ENCODE results near the gene SOX3. TPM values are rescaled to one million over a fixed set of nuclear protein-coding genes. Genes with fewer than 3 reads are reported as not detected.

Gene SOX3
- total and polyA plus RNA-seq, 9 of the 15 experiments (the other 6 are each of a cell fraction or from before 2014, with no cell fraction given): not detected

DNA sequence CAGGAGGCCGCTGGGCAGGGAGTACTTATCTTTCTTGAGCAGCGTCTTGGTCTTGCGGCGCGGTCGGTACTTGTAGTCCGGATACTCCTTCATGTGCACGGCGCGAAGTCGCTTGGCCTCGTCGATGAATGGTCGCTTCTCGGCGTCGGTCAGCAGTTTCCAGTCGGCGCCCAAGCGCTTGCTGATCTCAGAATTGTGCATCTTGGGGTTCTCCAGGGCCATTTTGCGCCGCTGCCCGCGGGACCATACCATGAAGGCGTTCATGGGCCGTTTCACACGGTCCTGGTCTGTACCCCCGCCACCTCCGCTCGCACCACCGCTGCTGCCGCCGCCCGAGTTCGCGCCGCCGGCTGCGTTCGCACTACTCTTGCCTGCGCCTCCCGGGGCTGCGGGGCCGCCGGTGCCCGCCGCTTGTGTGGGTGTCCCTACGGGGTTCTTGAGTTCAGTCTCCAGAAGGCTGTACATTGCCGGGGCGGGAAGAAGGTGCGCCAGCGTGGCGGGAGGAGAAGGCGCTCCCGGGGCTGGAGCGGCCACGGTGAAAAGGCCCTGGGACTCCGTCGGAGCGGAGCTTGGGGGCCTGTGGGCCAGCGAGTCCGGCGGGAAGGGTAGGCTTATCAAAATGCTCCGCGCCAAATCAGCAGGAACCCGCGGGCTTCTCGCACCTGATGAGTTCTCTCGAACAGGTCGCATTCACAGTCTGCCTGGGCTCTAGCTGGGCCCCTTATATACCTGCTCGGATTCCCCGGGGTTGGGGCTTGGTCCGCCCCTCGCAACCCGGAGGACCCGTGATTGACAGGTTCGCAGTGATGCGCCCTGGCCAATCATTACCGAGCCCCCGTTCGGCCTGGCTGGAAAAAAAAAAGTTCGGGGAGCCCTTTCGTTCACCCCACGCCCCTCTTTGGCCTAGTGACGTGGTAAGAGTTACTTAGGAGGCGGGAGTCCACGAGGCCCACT is at the start of gene SOX3 (continued):
- TF ChIP-seq, protein P1, sequence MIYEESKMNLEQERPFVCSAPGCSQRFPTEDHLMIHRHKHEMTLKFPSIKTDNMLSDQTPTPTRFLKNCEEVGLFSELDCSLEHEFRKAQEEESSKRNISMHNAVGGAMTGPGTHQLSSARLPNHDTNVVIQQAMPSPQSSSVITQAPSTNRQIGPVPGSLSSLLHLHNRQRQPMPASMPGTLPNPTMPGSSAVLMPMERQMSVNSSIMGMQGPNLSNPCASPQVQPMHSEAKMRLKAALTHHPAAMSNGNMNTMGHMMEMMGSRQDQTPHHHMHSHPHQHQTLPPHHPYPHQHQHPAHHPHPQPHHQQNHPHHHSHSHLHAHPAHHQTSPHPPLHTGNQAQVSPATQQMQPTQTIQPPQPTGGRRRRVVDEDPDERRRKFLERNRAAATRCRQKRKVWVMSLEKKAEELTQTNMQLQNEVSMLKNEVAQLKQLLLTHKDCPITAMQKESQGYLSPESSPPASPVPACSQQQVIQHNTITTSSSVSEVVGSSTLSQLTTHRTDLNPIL (CRISPR knock-in tag; IDR thresholded peaks at IDR 0.05): no peak
- TF ChIP-seq, protein P2, sequence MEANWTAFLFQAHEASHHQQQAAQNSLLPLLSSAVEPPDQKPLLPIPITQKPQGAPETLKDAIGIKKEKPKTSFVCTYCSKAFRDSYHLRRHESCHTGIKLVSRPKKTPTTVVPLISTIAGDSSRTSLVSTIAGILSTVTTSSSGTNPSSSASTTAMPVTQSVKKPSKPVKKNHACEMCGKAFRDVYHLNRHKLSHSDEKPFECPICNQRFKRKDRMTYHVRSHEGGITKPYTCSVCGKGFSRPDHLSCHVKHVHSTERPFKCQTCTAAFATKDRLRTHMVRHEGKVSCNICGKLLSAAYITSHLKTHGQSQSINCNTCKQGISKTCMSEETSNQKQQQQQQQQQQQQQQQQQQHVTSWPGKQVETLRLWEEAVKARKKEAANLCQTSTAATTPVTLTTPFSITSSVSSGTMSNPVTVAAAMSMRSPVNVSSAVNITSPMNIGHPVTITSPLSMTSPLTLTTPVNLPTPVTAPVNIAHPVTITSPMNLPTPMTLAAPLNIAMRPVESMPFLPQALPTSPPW (CRISPR knock-in tag; IDR thresholded peaks at IDR 0.05): no peak
- no peak for TF ChIP-seq ZNF184 (CRISPR knock-in tag; IDR thresholded peaks at IDR 0.05)

- CTCF ChIA-PET (ENCODE audit: low intra/inter-chr PET ratio): no interaction called here
- in situ Hi-C loops (cut with MboI): no loop called here
- Histone ChIP-seq H3K4me1 (replicated peaks in 1 of 2; ENCODE audit: control insufficient read depth in 2 of 2, insufficient read depth in 2 of 2, low read length in 2 of 2) (no peaks in the 10 kb centered on the region), H3K36me3 (ENCODE audit: control insufficient read depth, insufficient read depth, low read length) (no peaks in the 10 kb centered on the region), H2AFZ (ENCODE audit: low read depth, low read length) (no peak overlapping the region), H3K9me3 (replicated peaks; ENCODE audit: control insufficient read depth, insufficient read depth, low read depth, low read length) (no peaks in the 10 kb centered on the region), H3K9me1 (ENCODE audit: control insufficient read depth, insufficient read depth, low read length) (no peaks in the 10 kb centered on the region), H3K4me2 (ENCODE audit: insufficient read depth, low read length) (no peak overlapping the region), H3K79me2 (ENCODE audit: control insufficient read depth, insufficient read depth, low read length) (no peaks in the 10 kb centered on the region), H3K27ac (ENCODE audit: extremely low read depth, low read depth, low read length) (no peak overlapping the region), H3K27me3 (ENCODE audit: control insufficient read depth in 2 of 2, insufficient read depth in 2 of 2, low read length in 2 of 2) (no peaks in the 10 kb centered on the region), H3K4me3 (no peak overlapping the region), H4K20me1 (replicated peaks; ENCODE audit: control insufficient read depth, insufficient read depth, low read length) (no peaks in the 10 kb centered on the region), H3K9ac (ENCODE audit: insufficient read depth in 1 of 2, low read depth in 2 of 2, low read length in 2 of 2) (no peak overlapping the region)
- POLR2A ChIA-PET: no interaction called here
- DNase-seq (ENCODE audit: extremely low read depth in 1 of 4, low spot score in 3 of 4): no peak
- no CpG with 5 or more reads among the region's 1 CpG for WGBS (ENCODE audit: insufficient coverage, low coverage, missing lambda C conversion rate)
- no TSS peak for BruUV-seq (replicated peaks)
- no peak for ATAC-seq
- no peak for FAIRE-seq
- intact Hi-C loops (cut with micrococcal nuclease): no loop called here
- TF ChIP-seq NFXL1 (CRISPR knock-in tag; IDR thresholded peaks at IDR 0.05) (no peak), YY1 (IDR thresholded peaks at IDR 0.05; ENCODE audit: borderline replicate concordance in 1 of 3, control insufficient read depth in 1 of 3, extremely low read depth in 1 of 3, insufficient read depth in 3 of 3, insufficient read length in 1 of 3, insufficient replicate concordance in 2 of 3, low read depth in 1 of 3, low read length in 2 of 3) (no peak), ZNF707 (CRISPR knock-in tag; conservative IDR thresholded peaks at IDR 0.05) (no peak), ZNF12 (CRISPR knock-in tag; IDR thresholded peaks at IDR 0.05) (no peak), HDAC2 (IDR thresholded peaks at IDR 0.05) (no peak)
- TF ChIP-seq, protein P3, sequence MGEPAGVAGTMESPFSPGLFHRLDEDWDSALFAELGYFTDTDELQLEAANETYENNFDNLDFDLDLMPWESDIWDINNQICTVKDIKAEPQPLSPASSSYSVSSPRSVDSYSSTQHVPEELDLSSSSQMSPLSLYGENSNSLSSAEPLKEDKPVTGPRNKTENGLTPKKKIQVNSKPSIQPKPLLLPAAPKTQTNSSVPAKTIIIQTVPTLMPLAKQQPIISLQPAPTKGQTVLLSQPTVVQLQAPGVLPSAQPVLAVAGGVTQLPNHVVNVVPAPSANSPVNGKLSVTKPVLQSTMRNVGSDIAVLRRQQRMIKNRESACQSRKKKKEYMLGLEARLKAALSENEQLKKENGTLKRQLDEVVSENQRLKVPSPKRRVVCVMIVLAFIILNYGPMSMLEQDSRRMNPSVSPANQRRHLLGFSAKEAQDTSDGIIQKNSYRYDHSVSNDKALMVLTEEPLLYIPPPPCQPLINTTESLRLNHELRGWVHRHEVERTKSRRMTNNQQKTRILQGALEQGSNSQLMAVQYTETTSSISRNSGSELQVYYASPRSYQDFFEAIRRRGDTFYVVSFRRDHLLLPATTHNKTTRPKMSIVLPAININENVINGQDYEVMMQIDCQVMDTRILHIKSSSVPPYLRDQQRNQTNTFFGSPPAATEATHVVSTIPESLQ (CRISPR knock-in tag; IDR thresholded peaks at IDR 0.05): no peak
- TF ChIP-seq, protein P4, sequence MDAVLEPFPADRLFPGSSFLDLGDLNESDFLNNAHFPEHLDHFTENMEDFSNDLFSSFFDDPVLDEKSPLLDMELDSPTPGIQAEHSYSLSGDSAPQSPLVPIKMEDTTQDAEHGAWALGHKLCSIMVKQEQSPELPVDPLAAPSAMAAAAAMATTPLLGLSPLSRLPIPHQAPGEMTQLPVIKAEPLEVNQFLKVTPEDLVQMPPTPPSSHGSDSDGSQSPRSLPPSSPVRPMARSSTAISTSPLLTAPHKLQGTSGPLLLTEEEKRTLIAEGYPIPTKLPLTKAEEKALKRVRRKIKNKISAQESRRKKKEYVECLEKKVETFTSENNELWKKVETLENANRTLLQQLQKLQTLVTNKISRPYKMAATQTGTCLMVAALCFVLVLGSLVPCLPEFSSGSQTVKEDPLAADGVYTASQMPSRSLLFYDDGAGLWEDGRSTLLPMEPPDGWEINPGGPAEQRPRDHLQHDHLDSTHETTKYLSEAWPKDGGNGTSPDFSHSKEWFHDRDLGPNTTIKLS (IDR thresholded peaks at IDR 0.05; ENCODE audit: borderline replicate concordance, low read depth): no peak
- TF ChIP-seq, protein P5, sequence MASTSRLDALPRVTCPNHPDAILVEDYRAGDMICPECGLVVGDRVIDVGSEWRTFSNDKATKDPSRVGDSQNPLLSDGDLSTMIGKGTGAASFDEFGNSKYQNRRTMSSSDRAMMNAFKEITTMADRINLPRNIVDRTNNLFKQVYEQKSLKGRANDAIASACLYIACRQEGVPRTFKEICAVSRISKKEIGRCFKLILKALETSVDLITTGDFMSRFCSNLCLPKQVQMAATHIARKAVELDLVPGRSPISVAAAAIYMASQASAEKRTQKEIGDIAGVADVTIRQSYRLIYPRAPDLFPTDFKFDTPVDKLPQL (IDR thresholded peaks at IDR 0.05; ENCODE audit: extremely low read depth, insufficient read length): no peak
Measured at GRCh38 chrX:140548985-140549384, 44.1 kb upstream of the SOX3 start.
